Activated T-helper 17 cell treated with anti-CD3 and anti-CD28 coated beads, Interleukin-2, amount 50 U/mL, for 72 hours (primary cell): ENCODE measurements around the gene TUBA4A. TPM values are rescaled to one million over a fixed set of nuclear protein-coding genes. Genes with fewer than 3 reads are reported as not detected.

Experiments used
- ATAC-seq: fragments of 150-1000 bp; cut with Tn5 transposase; replicated peaks from 2 replicates; pipeline ENCODE4 v1.10.0; 2021; ENCODE audit warnings: mild to moderate bottlenecking, moderate library complexity
- H3K27ac Mint-ChIP-seq: one replicate; pipeline ENCODE4 v1.8.0; 2022; ENCODE audit warnings: mixed read lengths
- H3K27me3 Mint-ChIP-seq: one replicate; pipeline ENCODE4 v1.8.0; 2022; ENCODE audit warnings: mixed read lengths
- H3K36me3 Mint-ChIP-seq: one replicate; pipeline ENCODE4 v1.8.0; 2022; ENCODE audit warnings: low read depth, mild to moderate bottlenecking, mixed read lengths
- H3K4me1 Mint-ChIP-seq: one replicate; pipeline ENCODE4 v1.8.0; 2022; ENCODE audit warnings: mixed read lengths
- H3K4me3 Mint-ChIP-seq: one replicate; pipeline ENCODE4 v1.8.0; 2022; ENCODE audit warnings: mild to moderate bottlenecking, mixed read lengths
- H3K9me3 Mint-ChIP-seq: one replicate; pipeline ENCODE4 v1.8.0; 2022; ENCODE audit warnings: mixed read lengths
- total RNA-seq, 2 donors: library from RNA; stranded (reverse); gene quantifications; one replicate each; pipeline ENCODE4 v1.2.3, GENCODE V29; 2022

TUBA4A gene
- total RNA-seq, 2 donors from 2014 or later: 347 to 530 TPM

DNA sequence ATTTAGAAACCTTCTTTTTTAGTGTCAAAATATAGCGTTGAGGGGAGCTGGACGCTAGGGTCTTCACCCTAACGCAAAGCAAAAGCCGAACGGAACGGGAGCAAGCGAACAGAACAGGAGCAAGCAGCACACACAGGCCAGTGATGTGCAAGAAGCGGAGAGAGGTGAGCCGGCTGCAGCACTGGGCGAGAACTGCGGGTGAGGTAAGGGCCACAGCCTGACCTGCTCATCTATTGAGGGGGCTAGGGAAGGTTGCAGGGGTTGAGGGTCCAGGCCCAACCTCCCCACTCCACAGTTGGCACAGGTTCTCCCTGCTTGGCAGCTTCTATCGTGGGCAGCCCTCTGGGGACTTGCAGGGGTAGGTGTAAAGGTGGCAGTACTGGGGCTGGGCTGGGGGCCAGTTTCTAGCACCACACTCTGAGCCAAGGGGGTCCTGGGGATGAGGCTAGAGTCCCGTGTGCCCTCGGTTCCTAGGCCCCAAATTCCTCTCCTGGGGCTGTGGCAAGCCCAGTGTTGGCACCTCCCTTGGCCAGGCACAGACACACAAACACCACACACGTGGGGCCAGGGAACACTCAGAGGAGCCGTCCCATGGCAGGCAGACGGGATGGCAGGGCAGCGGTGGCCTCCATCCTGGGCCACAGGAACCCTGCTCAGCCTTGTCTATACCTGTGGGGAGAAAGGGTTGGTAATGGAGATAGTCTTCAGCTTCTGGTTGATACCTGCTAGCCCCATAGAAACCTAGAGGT lies 33.8 kb downstream of the TUBA4A start:
- no peak for ATAC-seq
- Mint-ChIP-seq H3K9me3 (no peaks in the 10 kb centered on the region), H3K27ac (peak overlapping the region; percentile 34), H3K36me3 (peaks cover 96% of the 10 kb centered on the region), H3K4me1 (peaks cover 8% of the 10 kb centered on the region), H3K27me3 (no peaks in the 10 kb centered on the region), H3K4me3 (peak overlapping the region; percentile 93)

DNA sequence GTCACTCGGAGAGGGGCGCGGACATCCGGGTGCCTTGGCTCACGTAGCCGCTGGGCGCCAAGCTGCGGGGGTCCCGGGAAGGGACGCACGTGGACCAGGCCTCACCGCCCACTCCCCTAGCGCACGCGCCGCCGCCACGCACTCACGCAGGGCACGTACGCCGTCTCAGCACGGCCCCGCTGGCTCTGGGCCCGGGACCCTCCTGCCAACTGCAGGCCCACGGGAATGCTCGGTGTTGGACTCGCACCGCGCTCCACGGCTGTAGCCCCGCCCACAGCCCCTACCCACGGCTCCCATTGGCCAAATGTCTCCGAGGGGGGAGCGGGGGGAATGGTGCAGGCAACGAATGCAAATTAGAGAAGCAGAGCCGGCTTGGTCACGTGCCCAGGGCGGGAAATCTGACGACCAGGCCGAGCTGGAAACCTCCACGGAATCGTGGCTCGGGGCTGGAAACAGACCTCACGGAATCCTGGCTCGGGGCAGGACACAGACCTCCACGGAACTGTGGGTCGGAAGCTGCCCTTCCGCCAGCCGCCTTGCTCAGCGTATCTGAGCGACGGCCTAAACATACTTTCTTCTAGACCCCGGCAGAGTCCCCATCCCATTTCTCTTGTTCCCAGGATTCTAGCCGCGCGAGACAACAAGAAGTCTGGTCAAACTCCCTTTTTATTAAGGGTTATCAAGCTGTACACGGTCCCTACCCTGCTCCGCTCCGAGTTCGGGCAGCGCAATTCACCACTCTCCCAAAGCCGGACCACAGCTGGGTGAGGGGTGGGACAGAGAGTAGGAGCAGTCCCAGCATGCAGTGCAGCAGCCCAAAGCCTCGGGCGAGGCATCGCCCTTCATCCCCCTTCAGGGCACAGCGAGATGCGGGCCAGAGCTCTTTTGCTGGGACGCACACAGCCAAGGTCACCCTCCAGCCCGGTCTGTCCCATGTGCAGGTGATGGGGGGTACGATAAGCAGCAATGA lies 34.7 kb downstream of the TUBA4A start, which contains the start of gene ABCB6:
Gene ABCB6 (minus strand): TSS at position 227 of the 970 bp plus-strand sequence. CDS start 285 bp downstream, outside the sequence.
- Mint-ChIP-seq H3K9me3 (no peaks in the 10 kb centered on the region), H3K4me3 (peak within 1 kb of the TSS; percentile 93), H3K4me1 (peaks cover 8% of the 10 kb centered on the region), H3K36me3 (peaks cover 96% of the 10 kb centered on the region), H3K27me3 (no peaks in the 10 kb centered on the region), H3K27ac (peak within 1 kb of the TSS; percentile 93)
- peak; percentile 88 for ATAC-seq

DNA sequence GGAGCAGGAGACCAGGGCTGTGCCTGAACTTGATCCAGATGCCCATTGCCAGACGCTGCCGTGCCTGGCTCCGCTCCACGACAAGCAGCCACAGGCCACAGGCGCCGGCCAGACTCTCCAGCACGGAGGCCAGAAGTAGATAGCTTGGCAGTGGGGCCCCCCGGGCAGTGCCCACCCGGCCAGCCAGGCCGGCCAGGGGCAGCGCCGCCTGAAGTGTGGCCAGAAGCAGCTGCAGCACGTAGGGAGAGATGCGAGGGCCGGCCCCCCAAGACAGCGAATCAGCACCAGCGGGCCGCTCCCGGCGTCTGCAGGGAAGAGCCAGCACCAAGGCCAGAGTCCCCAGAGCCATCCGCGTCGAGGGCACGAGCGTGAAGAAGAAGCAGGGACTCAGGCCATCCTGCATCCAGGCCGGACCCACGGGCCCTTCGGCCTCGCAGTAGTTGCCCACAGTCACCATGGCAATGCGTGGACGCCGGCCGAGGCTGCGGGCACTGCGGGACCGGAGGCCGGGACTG lies 35.4 kb downstream of the TUBA4A start:
- Mint-ChIP-seq H3K4me1 (peaks cover 8% of the 10 kb centered on the region), H3K9me3 (no peaks in the 10 kb centered on the region), H3K36me3 (peaks cover 96% of the 10 kb centered on the region), H3K27me3 (no peaks in the 10 kb centered on the region), H3K4me3 (peak overlapping the region; percentile 93), H3K27ac (peak overlapping the region; percentile 93)
- peak; percentile 59 for ATAC-seq

GRCh38 chr2:219216535-219216915 lies 37.2 kb downstream of the TUBA4A start:
- no peak for ATAC-seq
- Mint-ChIP-seq H3K4me3 (peak overlapping the region; percentile 93), H3K9me3 (no peaks in the 10 kb centered on the region), H3K4me1 (peaks cover 8% of the 10 kb centered on the region), H3K27me3 (no peaks in the 10 kb centered on the region), H3K27ac (no peak overlapping the region), H3K36me3 (peaks cover 96% of the 10 kb centered on the region)

- H3K27ac Mint-ChIP-seq: no peak overlapping the region
- no peak for ATAC-seq
- peaks cover 8% of the 10 kb centered on the region for H3K4me1 Mint-ChIP-seq
- H3K27me3 Mint-ChIP-seq: no peaks in the 10 kb centered on the region
- peak overlapping the region; percentile 93 for H3K4me3 Mint-ChIP-seq
- H3K9me3 Mint-ChIP-seq: no peaks in the 10 kb centered on the region
- H3K36me3 Mint-ChIP-seq: peaks cover 96% of the 10 kb centered on the region
Measured at GRCh38 chr2:219215871-219216534, 37.7 kb downstream of the TUBA4A start.

DNA sequence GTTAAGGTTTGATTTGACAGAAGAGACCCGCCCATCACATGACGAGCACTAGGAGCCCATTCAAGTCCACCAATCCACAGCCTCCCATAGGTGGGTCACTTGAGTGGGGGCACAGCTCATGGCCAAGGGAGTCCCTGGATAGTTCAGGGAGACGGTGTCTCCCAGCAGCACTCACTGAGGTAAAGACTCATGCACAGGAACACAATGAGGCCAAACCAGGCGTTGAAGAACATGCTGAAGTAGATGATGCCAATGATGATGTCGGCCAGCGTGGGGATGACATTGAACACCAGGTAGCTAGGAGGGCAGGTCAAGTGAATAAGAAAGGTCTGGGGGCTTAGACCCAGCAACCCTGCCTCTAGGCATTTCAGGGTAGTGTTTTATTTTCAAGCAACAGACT lies 38.9 kb downstream of the TUBA4A start:
- no peak for ATAC-seq
- no peaks in the 10 kb centered on the region for H3K27me3 Mint-ChIP-seq
- peaks cover 9% of the 10 kb centered on the region for H3K4me1 Mint-ChIP-seq
- no peak overlapping the region for H3K27ac Mint-ChIP-seq
- no peaks in the 10 kb centered on the region for H3K9me3 Mint-ChIP-seq
- H3K4me3 Mint-ChIP-seq: no peak overlapping the region
- peaks cover 96% of the 10 kb centered on the region for H3K36me3 Mint-ChIP-seq

DNA sequence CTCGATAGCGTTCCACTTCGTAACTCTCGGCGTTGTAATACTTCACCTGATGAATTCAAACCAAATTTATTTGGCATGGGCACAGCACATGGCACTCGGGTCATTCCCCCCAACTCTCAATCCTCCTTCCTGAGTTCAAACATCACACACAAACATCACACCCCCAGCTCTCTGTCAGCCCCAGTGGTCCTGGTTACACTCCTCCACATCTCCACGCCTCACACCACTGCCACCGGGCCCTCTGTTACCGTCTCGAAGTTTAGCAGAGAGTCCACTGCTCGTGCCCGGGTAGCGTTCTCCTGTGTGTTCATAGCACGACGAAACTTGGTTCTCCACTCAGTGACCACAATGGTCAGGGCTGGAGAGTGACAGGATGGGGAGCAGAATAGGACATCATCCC lies 39.6 kb downstream of the TUBA4A start:
- no peaks in the 10 kb centered on the region for H3K27me3 Mint-ChIP-seq
- no peak for ATAC-seq
- H3K27ac Mint-ChIP-seq: peak overlapping the region; percentile 23
- H3K36me3 Mint-ChIP-seq: peaks cover 96% of the 10 kb centered on the region
- no peak overlapping the region for H3K4me3 Mint-ChIP-seq
- H3K4me1 Mint-ChIP-seq: peaks cover 13% of the 10 kb centered on the region
- no peaks in the 10 kb centered on the region for H3K9me3 Mint-ChIP-seq

GRCh38 chr2:219213486-219214071 lies 40.1 kb downstream of the TUBA4A start:
- Mint-ChIP-seq H3K27me3 (no peaks in the 10 kb centered on the region), H3K36me3 (peaks cover 98% of the 10 kb centered on the region), H3K27ac (no peak overlapping the region), H3K9me3 (no peaks in the 10 kb centered on the region), H3K4me3 (no peak overlapping the region), H3K4me1 (peaks cover 13% of the 10 kb centered on the region)
- ATAC-seq: no peak

GRCh38 chr2:219213026-219213415 lies 40.7 kb downstream of the TUBA4A start:
- Mint-ChIP-seq H3K27ac (no peak overlapping the region), H3K4me1 (peaks cover 18% of the 10 kb centered on the region), H3K4me3 (no peak overlapping the region), H3K9me3 (no peaks in the 10 kb centered on the region), H3K36me3 (peaks cover 100% of the 10 kb centered on the region), H3K27me3 (no peaks in the 10 kb centered on the region)
- no peak for ATAC-seq

DNA sequence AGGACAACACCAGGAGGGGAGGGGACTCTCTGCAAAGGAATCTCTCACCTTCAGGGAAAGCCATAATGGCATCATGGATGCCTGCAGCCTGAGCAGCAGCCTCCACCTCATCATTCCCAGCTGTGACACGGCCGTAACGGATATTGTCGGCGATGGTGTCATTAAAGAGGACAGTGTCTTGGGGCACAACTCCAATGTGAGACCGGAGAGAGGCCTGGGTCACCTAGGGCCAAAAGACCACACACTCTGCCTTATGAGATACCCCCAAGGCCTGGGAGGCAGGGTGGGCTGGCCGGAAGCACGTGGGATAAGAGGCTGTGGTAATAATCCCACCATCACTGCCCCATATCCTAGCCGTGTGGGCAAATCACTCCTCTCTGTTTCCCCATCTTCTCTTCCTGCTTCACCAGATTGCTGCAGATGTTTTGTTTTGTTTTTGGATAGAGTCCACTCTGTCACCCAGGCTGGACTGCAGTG lies 42.8 kb downstream of the TUBA4A start:
- no peaks in the 10 kb centered on the region for H3K27me3 Mint-ChIP-seq
- no peaks in the 10 kb centered on the region for H3K9me3 Mint-ChIP-seq
- no peak overlapping the region for H3K27ac Mint-ChIP-seq
- H3K4me1 Mint-ChIP-seq: peaks cover 10% of the 10 kb centered on the region
- peaks cover 87% of the 10 kb centered on the region for H3K36me3 Mint-ChIP-seq
- no peak for ATAC-seq
- no peak overlapping the region for H3K4me3 Mint-ChIP-seq

DNA sequence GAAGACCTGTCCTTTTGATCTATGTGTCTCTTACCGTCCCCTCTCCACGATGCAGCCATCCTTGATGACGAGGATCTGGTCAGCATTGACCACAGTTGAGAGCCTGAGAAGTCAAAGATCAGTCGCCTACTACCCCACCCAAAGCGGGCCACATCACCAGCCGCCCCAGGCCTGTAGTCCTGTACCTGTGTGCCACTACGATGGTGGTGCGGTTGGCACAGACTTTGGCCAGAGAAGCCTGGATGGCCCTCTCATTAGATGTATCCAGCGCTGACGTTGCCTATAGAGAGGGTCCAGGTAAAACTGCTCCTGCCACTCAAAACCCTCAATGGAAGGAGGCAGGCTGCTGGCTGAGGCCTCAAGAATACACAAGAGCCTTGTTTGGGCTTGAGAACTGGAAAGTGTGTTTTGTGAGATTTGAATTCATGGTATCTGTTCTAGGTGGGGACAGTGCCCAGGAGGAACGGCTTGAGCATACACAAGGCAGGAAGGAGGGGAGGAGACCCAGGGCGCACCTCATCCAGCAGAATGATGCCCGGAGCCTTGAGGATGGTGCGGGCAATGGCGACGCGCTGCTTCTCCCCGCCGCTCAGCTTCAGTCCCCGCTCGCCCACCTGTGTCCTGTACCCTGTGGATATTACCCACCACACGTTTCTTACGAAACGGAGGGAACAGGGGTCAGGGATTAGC lies 43.4 kb downstream of the TUBA4A start:
- no peak for ATAC-seq
- Mint-ChIP-seq H3K27ac (peak overlapping the region; percentile 75), H3K36me3 (peaks cover 81% of the 10 kb centered on the region), H3K9me3 (no peaks in the 10 kb centered on the region), H3K27me3 (no peaks in the 10 kb centered on the region), H3K4me3 (peak overlapping the region; percentile 97), H3K4me1 (peaks cover 10% of the 10 kb centered on the region)

DNA sequence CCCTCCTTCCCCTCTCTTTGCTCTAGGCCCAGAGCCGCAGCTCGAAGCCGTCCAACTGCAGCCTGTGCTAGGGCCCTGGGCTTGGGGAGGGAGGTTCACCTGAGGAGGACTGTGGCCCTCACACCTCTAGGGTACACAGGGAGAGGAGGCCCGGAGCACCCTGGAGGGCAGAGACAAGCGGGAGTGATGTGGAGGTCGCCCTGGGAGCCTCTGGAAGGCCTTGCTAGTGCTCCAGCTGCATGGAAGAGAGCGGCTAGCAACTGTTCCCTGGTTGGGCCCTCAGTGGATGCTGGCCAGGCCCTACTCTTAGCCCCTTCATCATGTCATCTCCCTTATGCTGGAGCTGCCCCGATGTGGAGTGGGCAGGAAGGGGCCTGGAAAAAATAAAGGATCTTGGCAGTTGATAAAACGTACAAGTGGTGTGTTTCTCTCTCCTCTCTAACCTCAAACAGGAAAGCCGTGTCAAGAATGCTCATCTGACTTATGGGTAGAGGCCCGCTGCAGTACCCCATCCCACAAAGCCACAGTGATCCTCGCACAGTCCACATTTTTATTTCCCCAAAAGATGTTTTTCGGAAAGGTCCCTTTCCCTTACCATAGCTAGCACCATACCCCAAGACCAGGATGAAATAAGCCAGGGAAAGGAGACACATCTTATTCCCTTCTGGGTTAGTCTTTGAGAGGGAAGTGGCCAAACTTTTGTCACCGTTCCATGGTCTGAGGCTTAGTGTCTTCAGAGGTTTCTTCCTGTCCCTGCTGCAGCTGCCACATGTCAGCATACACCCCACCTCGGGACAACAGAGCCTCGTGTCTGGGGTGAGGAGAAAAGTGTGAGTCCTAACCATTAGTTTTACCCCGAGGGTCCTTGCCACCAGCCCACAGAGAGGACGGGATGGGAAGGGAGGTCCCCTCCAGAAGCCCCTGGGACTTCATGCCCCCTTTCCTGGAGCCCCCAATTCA lies 44.2 kb downstream of the TUBA4A start:
- Mint-ChIP-seq H3K36me3 (peaks cover 73% of the 10 kb centered on the region), H3K4me1 (peaks cover 10% of the 10 kb centered on the region)

More for the DNA sequence above, 44.2 kb downstream of the TUBA4A start:
- no peaks in the 10 kb centered on the region for H3K9me3 Mint-ChIP-seq
- H3K4me3 Mint-ChIP-seq: peak overlapping the region; percentile 97
- no peak for ATAC-seq
- H3K27me3 Mint-ChIP-seq: no peaks in the 10 kb centered on the region
- H3K27ac Mint-ChIP-seq: peak overlapping the region; percentile 75
